Smooth muscle cell (in vitro differentiated cells): ENCODE results near the gene E2F8. TPM values are rescaled to one million over a fixed set of nuclear protein-coding genes. Genes with fewer than 3 reads are reported as not detected.
"Not testable (repeated sequence)": the region's sequence is repeated elsewhere in the genome, so short reads cannot be mapped to it uniquely, and the experiment has no call there.

Experiments used
- DNase-seq: peaks from one replicate; lab custom pipeline; 2025; ENCODE audit not compliant: unreplicated experiment; lab: John Stamatoyannopoulos, UW
- H2AFZ ChIP-seq: fragments of 200-600 bp; sonication (generic); 2 replicates; pipeline ENCODE4 v1.6.0; 2016; ENCODE audit warnings: antibody characterized with exemption, low read depth, mild to moderate bottlenecking
- H3F3A ChIP-seq: fragments of 200-600 bp; sonication (generic); 2 replicates; pipeline ENCODE4 v1.6.0; 2017; ENCODE audit warnings: antibody characterized with exemption, low read depth
- H3K27ac ChIP-seq: fragments of 200-600 bp; sonication (generic); 2 replicates; pipeline ENCODE4 v1.5.1; 2016; ENCODE audit warnings: low read depth, mild to moderate bottlenecking
- H3K27me3 ChIP-seq: fragments of 200-600 bp; sonication (generic); 2 replicates; pipeline ENCODE4 v1.6.1; 2016; ENCODE audit warnings: low read depth, mild to moderate bottlenecking
- H3K36me3 ChIP-seq: fragments of 200-600 bp; sonication (generic); 2 replicates; pipeline ENCODE4 v1.5.1; 2016; ENCODE audit warnings: low read depth
- H3K4me1 ChIP-seq: fragments of 200-600 bp; sonication (generic); 2 replicates; pipeline ENCODE4 v1.5.1; 2016; ENCODE audit warnings: low read depth
- H3K4me2 ChIP-seq: fragments of 200-600 bp; sonication (generic); 2 replicates; pipeline ENCODE4 v1.6.0; 2016; ENCODE audit warnings: mild to moderate bottlenecking
- H3K4me3 ChIP-seq: fragments of 200-600 bp; sonication (generic); 2 replicates; pipeline ENCODE4 v1.5.1; 2016; ENCODE audit warnings: mild to moderate bottlenecking
- H3K79me2 ChIP-seq: fragments of 200-600 bp; sonication (generic); 2 replicates; pipeline ENCODE4 v1.6.0; 2016; ENCODE audit warnings: low read depth, mild to moderate bottlenecking
- H3K9ac ChIP-seq: fragments of 200-600 bp; sonication (generic); 2 replicates; pipeline ENCODE4 v1.6.0; 2016; ENCODE audit warnings: low read depth
- H3K9me3 ChIP-seq: fragments of 200-600 bp; sonication (generic); replicated peaks from 2 replicates; pipeline ENCODE4 v1.5.1; 2016; ENCODE audit warnings: low read depth
- H4K20me1 ChIP-seq: fragments of 200-600 bp; sonication (generic); 2 replicates; pipeline ENCODE4 v1.6.0; 2016; ENCODE audit warnings: low read depth
- CTCF ChIP-seq: fragments of 200-600 bp; sonication (generic); IDR thresholded peaks from 2 replicates; pipeline ENCODE4 v1.5.1; 2017; ENCODE audit warnings: borderline replicate concordance, mild to moderate bottlenecking, antibody characterized with exemption; ENCODE audit not compliant: insufficient read depth, poor library complexity, severe bottlenecking
- WGBS: methylation state at CpG from one replicate; pipeline ENCODE4 v1.1.7; 2016; ENCODE audit warnings: low lambda C conversion rate; 5-methylcytosine and 5-hydroxymethylcytosine counted together
- polyA plus RNA-seq: library from polyadenylated mRNA; unstranded; fragments of >200 nt; fragmentation: Nextera tagmentation; extraction: Ambion mirVana; gene quantifications from 2 replicates; pipeline ENCODE4 v1.2.1, GENCODE V29; 2016
- total RNA-seq: library from RNA; depleted of rRNA; stranded (reverse); fragments of >200 nt; gene quantifications from 2 replicates; pipeline ENCODE4 v1.2.3, GENCODE V29; 2014

The E2F8 gene
- total and polyA plus RNA-seq, 2 experiments from 2014 or later = 1.5 to 1.6 TPM

- Histone ChIP-seq H2AFZ (no peak overlapping the region), H3K4me2 (no peak overlapping the region), H3K27ac (no peak overlapping the region), H3K36me3 (no peaks in the 10 kb centered on the region), H3K27me3 (no peaks in the 10 kb centered on the region), H3K4me1 (no peaks in the 10 kb centered on the region), H3F3A (no peaks in the 10 kb centered on the region), H3K79me2 (no peaks in the 10 kb centered on the region), H3K4me3 (no peak overlapping the region), H3K9ac (no peak overlapping the region), H4K20me1 (no peaks in the 10 kb centered on the region), H3K9me3 (no peaks in the 10 kb centered on the region)
- DNase-seq = no peak
- WGBS = 74% methylated on average over 3 of the region's 3 CpGs
- no peak for TF ChIP-seq CTCF
Measured at GRCh38 chr11:19263333-19263732, 22.6 kb upstream of the E2F8 start.

- Histone ChIP-seq H2AFZ (no peak overlapping the region), H4K20me1 (no peaks in the 10 kb centered on the region), H3K36me3 (no peaks in the 10 kb centered on the region), H3K4me1 (no peaks in the 10 kb centered on the region), H3K27me3 (no peaks in the 10 kb centered on the region), H3F3A (no peaks in the 10 kb centered on the region), H3K27ac (no peak overlapping the region), H3K9me3 (no peaks in the 10 kb centered on the region), H3K79me2 (no peaks in the 10 kb centered on the region), H3K4me2 (no peak overlapping the region), H3K4me3 (no peak overlapping the region), H3K9ac (no peak overlapping the region)
- TF ChIP-seq CTCF = peak; percentile 93
- DNase-seq = peak; percentile 13
- 58% methylated on average over 6 of the region's 6 CpGs for WGBS
Measured at GRCh38 chr11:19259487-19260345, 19.0 kb upstream of the E2F8 start.

GRCh38 chr11:19258641-19259230 lies 18.0 kb upstream of the E2F8 start:
- no peak for TF ChIP-seq CTCF

GRCh38 chr11:19254441-19254840 lies 13.7 kb upstream of the E2F8 start:
- not testable (repeated sequence) for H3K4me1 ChIP-seq, H3K79me2 ChIP-seq, H3K4me3 ChIP-seq, H3K9me3 ChIP-seq, H3K27me3 ChIP-seq, DNase-seq, H3K9ac ChIP-seq, H3K36me3 ChIP-seq, H4K20me1 ChIP-seq, H2AFZ ChIP-seq, H3F3A ChIP-seq, H3K27ac ChIP-seq, H3K4me2 ChIP-seq
- 58% methylated on average over 3 of the region's 3 CpGs for WGBS

More at GRCh38 chr11:19258641-19259230, 18.0 kb upstream of the E2F8 start:
- no peak overlapping the region for H2AFZ ChIP-seq
- H4K20me1 ChIP-seq = no peaks in the 10 kb centered on the region
- H3K4me3 ChIP-seq = no peak overlapping the region
- no peaks in the 10 kb centered on the region for H3K4me1 ChIP-seq
- H3K9ac ChIP-seq = no peak overlapping the region
- no peaks in the 10 kb centered on the region for H3K36me3 ChIP-seq
- H3K9me3 ChIP-seq = no peaks in the 10 kb centered on the region
- no peak for DNase-seq
- no peaks in the 10 kb centered on the region for H3F3A ChIP-seq
- H3K27ac ChIP-seq = no peak overlapping the region
- WGBS = 71% methylated on average over 4 of the region's 4 CpGs
- no peak overlapping the region for H3K4me2 ChIP-seq
- H3K27me3 ChIP-seq = no peaks in the 10 kb centered on the region
- H3K79me2 ChIP-seq = no peaks in the 10 kb centered on the region
